Vagina (tissue), 2 donors: ENCODE results near the gene SLC28A1.

ENCODE experiments used
- POLR2A ChIP-seq, 2 donors: fragments of 450-650 bp; IDR thresholded peaks; one replicate each; pipeline ENCODE4 v1.6.1; 2017; ENCODE audit warnings: antibody characterized with exemption in 2 of 2, mild to moderate bottlenecking in 2 of 2, moderate library complexity in 2 of 2
- TF ChIP-seq, protein P1 (sequence below), 3 experiments: fragments of 450-650 bp in 2 of 3; fragments of 200-600 bp in 1 of 3; sonication (generic) in 1 of 3; IDR thresholded peaks; one replicate each; pipeline ENCODE4 v1.5.1; 2017 to 2019; ENCODE audit warnings: antibody characterized with exemption in 3 of 3, mild to moderate bottlenecking in 2 of 3, moderate library complexity in 2 of 3

DNA sequence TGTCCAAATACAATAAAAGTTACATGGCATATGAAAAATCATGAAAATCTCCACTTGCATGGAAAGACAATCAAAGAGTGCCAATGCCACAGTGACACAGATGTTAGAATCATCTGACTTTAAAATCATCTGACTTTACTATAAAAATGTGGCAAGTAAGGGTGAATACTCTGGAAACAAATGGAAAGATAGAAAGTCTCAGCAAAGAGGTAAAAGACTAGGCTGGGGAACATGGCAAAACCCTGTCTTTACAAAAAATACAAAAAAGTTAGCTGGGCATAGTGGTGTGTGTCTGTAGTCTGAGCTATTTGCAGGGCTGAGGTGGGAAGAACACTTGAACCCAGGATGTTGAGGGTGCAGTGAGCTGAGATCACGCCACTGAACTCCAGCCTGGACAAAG, 38.2 kb upstream of the SLC28A1 start:
- TF ChIP-seq, protein P1, sequence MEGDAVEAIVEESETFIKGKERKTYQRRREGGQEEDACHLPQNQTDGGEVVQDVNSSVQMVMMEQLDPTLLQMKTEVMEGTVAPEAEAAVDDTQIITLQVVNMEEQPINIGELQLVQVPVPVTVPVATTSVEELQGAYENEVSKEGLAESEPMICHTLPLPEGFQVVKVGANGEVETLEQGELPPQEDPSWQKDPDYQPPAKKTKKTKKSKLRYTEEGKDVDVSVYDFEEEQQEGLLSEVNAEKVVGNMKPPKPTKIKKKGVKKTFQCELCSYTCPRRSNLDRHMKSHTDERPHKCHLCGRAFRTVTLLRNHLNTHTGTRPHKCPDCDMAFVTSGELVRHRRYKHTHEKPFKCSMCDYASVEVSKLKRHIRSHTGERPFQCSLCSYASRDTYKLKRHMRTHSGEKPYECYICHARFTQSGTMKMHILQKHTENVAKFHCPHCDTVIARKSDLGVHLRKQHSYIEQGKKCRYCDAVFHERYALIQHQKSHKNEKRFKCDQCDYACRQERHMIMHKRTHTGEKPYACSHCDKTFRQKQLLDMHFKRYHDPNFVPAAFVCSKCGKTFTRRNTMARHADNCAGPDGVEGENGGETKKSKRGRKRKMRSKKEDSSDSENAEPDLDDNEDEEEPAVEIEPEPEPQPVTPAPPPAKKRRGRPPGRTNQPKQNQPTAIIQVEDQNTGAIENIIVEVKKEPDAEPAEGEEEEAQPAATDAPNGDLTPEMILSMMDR (IDR thresholded peaks at IDR 0.05): no peak
- TF ChIP-seq POLR2A (IDR thresholded peaks at IDR 0.05): no peak
